Measurements from ENCODE around the gene WWOX.

DNA sequence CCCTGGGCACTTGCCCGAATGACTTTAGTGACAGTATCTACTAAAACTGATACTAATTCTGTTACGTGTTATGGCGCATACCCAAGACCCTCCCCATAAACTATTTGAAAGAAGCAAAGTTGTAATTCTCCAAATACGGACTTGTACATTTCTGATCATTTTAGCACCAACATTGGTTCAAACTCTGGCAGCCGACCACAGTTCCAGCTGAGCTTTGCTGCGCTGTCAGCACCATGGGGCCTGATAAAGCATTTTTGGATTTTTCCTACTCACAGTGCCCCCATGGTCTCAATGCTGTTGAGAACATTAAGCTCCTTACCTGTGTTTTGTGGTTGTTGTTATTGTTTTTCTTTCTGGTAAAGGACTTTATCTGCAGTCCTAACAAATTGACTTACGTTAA, 1040.3 kb downstream of the WWOX start:
- TF ChIP-seq, protein P1, sequence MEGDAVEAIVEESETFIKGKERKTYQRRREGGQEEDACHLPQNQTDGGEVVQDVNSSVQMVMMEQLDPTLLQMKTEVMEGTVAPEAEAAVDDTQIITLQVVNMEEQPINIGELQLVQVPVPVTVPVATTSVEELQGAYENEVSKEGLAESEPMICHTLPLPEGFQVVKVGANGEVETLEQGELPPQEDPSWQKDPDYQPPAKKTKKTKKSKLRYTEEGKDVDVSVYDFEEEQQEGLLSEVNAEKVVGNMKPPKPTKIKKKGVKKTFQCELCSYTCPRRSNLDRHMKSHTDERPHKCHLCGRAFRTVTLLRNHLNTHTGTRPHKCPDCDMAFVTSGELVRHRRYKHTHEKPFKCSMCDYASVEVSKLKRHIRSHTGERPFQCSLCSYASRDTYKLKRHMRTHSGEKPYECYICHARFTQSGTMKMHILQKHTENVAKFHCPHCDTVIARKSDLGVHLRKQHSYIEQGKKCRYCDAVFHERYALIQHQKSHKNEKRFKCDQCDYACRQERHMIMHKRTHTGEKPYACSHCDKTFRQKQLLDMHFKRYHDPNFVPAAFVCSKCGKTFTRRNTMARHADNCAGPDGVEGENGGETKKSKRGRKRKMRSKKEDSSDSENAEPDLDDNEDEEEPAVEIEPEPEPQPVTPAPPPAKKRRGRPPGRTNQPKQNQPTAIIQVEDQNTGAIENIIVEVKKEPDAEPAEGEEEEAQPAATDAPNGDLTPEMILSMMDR (IDR thresholded peaks at IDR 0.05) = no peak
- TF ChIP-seq EP300 (IDR thresholded peaks at IDR 0.05) (no peak), POLR2A (IDR thresholded peaks at IDR 0.05) (no peak), POLR2AphosphoS5 (IDR thresholded peaks at IDR 0.05) (no peak)

Measured in gastroesophageal sphincter (tissue), 3 donors.